GM12872 (cell line): ENCODE results near the gene LRRC63.

Source experiments
- TF ChIP-seq, protein P1 (sequence below): IDR thresholded peaks from 3 replicates; pipeline ENCODE4 v1.5.1; 2011; ENCODE audit warnings: low read depth, mild to moderate bottlenecking, low read length, moderate library complexity; ENCODE audit not compliant: insufficient read depth

The LRRC63 gene

DNA sequence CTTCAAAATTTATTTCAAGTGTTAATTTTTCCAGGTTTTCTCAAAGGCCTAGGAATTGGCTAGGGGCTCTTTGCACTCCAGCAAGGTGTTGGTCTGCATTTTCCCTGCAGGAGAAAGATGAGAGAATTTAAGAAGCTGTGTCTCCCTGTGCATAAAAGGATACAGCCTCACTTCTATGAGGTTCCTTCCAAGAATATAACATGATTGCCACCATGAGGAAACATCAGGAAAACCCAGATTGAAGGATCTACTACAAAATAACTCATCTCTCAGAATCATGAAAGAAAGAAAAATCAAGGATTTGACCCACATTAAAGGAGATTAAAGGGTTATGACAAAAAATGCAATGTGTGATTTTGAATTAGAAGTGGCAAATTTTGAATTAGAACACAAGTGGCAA, 105.4 kb downstream of the LRRC63 start:
- TF ChIP-seq, protein P1, sequence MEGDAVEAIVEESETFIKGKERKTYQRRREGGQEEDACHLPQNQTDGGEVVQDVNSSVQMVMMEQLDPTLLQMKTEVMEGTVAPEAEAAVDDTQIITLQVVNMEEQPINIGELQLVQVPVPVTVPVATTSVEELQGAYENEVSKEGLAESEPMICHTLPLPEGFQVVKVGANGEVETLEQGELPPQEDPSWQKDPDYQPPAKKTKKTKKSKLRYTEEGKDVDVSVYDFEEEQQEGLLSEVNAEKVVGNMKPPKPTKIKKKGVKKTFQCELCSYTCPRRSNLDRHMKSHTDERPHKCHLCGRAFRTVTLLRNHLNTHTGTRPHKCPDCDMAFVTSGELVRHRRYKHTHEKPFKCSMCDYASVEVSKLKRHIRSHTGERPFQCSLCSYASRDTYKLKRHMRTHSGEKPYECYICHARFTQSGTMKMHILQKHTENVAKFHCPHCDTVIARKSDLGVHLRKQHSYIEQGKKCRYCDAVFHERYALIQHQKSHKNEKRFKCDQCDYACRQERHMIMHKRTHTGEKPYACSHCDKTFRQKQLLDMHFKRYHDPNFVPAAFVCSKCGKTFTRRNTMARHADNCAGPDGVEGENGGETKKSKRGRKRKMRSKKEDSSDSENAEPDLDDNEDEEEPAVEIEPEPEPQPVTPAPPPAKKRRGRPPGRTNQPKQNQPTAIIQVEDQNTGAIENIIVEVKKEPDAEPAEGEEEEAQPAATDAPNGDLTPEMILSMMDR = no peak

DNA sequence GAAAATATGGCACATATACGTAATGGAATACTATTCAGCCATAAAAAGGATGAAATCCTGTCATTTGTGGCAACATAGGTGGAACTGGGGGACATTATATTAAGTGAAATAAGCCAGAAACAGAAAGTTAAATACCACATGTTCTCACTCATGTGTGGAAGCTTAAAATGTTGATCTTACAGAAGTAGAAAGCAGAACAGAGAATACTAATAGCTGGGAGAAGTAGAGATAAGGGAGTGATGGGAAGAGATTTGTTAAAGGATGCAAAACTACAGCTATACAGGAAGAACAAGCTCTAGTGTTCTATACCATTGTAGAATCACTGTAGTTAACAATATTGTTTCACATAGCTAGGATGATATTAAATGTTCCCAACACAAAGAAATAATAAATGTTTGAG, 107.3 kb downstream of the LRRC63 start:
- TF ChIP-seq, protein P1 = no peak

DNA sequence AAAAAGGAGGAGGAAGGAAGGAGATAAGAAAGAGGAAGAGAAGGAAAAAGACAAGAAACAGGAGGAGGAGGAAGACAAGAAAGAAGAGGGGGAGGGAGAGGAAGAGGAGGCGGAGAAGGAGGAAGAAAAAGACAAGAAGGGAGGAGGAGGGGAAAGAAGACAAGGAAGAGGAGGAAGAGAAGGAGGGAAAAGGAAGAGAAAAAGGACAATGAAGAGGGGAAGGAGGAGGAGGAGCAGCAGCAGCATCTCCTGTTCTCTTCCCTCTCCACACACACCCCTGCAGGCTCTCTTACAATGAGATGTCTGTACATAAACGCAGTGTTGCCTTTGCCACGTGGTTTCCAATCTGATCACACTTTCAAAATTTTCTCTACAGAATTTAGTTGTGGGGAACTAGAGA, 108.7 kb downstream of the LRRC63 start:
- TF ChIP-seq, protein P1 = no peak

DNA sequence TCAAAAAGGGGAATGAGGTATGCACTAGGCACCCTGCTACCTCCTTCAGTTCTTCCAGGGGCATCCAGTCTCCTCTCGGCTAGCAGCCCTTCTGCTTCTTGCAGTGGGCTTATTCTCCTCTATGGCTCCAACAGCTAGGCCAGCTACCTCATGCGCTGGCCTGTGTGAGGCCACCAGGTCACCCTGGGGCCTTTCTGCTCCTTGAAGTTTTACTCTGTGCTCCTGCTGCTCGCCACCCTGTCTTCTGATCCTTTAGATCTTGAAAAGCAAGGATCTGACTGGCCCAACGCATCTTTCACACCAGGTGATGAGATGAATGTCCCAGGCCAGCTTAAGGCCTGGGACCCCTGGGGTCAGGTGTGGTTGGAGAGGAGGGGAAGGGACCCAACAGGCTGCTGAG, 109.1 kb downstream of the LRRC63 start:
- TF ChIP-seq, protein P1 = no peak

DNA sequence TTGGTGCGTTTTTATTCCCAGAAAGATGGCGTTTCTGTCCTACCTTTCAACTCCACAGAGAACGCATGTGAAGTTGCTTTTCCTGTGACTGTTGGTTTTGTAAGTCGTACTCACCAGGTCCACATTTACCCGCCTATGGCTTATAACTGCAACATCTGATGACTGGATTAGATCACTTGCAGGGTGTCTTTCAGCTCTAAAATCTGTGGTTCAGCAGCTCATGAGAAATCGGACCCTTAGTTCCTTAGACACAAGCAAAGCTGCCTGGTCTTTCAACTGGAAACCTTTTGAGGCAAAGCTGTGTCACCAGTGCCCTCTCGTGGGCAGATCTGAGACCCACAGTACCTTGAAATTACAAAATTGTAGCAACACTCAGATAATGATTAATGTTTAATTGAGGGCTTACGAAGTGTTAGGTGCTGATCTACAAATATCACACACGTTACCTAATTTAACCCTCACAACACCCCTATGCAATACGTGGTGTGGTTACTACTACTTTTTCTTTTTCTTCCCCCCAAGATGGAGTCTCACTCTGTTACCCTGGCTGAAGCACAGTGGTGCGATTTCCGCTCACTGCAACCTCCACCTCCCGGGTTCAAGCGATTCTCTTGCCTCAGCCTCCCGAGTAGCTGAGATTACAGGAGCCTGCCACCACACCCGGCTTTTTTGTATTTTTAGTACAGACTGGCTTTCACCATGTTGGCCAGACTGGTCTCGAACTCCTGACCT, 109.9 kb downstream of the LRRC63 start:
- TF ChIP-seq, protein P1 = peak; percentile 83

DNA sequence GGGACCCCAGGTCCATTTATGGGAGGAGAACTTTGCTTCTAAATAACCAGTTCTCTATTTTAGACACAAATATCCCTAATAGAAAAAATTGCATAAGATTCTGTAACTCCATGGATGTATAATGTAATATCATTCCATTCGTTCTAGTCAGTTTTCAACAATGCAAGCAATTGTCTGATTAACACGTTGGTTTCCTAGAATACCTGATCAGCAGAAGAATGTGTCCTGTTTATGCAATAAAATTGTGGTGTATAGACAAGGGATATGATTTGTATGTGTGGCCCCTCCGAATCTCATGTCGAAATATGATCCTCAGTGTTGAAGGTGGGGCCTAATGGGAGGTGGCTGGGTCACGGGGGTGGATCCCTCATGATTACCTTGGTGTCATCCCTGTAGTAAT, 113.2 kb downstream of the LRRC63 start:
- TF ChIP-seq, protein P1 = no peak
